Cardiac muscle cell (in vitro differentiated cells and primary cell): Measurements from ENCODE around the gene SLC46A1. TPM values are rescaled to one million over a fixed set of nuclear protein-coding genes. Genes with fewer than 3 reads are reported as not detected.

ENCODE experiments used
- DNase-seq, 2 donors: peaks; one replicate each; pipeline versions ENCODE4 v3.0.0 to v3.0.0-alpha.2; 2010 to 2017; ENCODE audit warnings: low read depth in 1 of 2, low spot score in 1 of 2
- H3K27ac ChIP-seq: fragments of 200-600 bp; sonication (generic); 2 replicates; pipeline ENCODE4 v1.5.1; 2016
- H3K27me3 ChIP-seq: fragments of 200-600 bp; sonication (generic); 2 replicates; pipeline ENCODE4 v1.6.0; 2016; ENCODE audit warnings: control low read depth
- H3K36me3 ChIP-seq: fragments of 200-600 bp; sonication (generic); 2 replicates; pipeline ENCODE4 v1.5.1; 2016; ENCODE audit warnings: control low read depth
- H3K4me1 ChIP-seq: fragments of 200-600 bp; sonication (generic); 2 replicates; pipeline ENCODE4 v1.8.1; 2017; ENCODE audit warnings: low read depth, mild to moderate bottlenecking, mixed run types
- H3K4me3 ChIP-seq: fragments of 200-600 bp; sonication (generic); 2 replicates; pipeline ENCODE4 v1.5.1; 2016; ENCODE audit warnings: mild to moderate bottlenecking
- H3K9me3 ChIP-seq: fragments of 200-600 bp; sonication (generic); 2 replicates; pipeline ENCODE4 v1.5.1; 2017; ENCODE audit warnings: low read depth, mild to moderate bottlenecking, control low read depth
- polyA plus RNA-seq: library from polyadenylated mRNA; unstranded; fragments of >200 nt; fragmentation: Nextera tagmentation; extraction: Ambion mirVana; gene quantifications from 2 replicates; pipeline ENCODE4 v1.2.1, GENCODE V29; 2016
- total RNA-seq: library from RNA; depleted of rRNA; stranded (reverse); fragments of >200 nt; gene quantifications from 2 replicates; pipeline ENCODE4 v1.2.3, GENCODE V29; 2016
- TF ChIP-seq, protein P1 (sequence below): IDR thresholded peaks from 2 replicates; pipeline ENCODE4 v1.5.1; 2012; ENCODE audit warnings: low read depth, mild to moderate bottlenecking, low read length

SLC46A1 gene
- total and polyA plus RNA-seq, 2 experiments from 2014 or later = 8.4 to 11.6 TPM

DNA sequence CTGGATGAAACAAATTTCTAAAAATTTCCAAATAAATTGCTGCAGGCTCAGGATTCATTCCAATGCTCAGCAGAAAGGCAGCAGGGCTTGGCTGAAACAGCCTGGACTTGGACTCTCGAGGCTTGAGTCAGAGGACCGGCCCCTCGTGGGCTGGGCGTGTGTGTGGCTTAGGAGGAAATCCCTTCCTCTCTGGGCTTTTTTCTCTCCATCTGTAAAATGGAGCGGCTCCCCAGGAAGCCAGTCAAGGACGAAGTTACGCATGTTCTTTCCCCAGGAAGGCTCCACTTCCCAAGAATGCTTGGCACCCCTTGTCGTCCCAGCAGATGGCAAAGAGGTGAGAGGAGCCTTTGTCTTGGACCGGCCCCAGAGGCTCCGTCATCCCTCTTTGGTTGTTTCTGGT lies 13.5 kb downstream of the SLC46A1 start:
- Histone ChIP-seq H3K27ac (no peak overlapping the region), H3K4me1 (no peaks in the 10 kb centered on the region), H3K4me3 (no peak overlapping the region), H3K36me3 (no peaks in the 10 kb centered on the region), H3K27me3 (no peaks in the 10 kb centered on the region), H3K9me3 (no peaks in the 10 kb centered on the region)
- TF ChIP-seq, protein P1, sequence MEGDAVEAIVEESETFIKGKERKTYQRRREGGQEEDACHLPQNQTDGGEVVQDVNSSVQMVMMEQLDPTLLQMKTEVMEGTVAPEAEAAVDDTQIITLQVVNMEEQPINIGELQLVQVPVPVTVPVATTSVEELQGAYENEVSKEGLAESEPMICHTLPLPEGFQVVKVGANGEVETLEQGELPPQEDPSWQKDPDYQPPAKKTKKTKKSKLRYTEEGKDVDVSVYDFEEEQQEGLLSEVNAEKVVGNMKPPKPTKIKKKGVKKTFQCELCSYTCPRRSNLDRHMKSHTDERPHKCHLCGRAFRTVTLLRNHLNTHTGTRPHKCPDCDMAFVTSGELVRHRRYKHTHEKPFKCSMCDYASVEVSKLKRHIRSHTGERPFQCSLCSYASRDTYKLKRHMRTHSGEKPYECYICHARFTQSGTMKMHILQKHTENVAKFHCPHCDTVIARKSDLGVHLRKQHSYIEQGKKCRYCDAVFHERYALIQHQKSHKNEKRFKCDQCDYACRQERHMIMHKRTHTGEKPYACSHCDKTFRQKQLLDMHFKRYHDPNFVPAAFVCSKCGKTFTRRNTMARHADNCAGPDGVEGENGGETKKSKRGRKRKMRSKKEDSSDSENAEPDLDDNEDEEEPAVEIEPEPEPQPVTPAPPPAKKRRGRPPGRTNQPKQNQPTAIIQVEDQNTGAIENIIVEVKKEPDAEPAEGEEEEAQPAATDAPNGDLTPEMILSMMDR = no peak
- no peak for DNase-seq

DNA sequence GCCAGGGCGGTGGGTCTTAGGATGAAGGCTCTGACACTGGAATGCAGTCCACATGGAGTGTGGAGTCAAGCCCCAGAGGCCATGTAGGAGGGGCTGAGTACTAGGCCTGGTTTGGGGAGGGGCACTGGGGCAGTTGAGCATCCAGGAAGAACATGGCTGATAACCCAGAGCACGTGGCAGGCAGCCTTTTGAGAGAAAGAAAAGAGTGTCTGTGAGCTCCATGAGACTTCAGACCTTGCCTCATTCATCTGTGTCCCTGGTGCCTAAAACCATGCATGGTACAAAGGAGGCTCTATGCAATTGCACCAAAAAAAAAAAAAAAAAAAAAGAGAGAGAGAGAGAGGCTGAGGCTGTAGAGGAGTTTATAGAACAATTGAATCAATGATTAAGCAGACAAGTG lies 14.6 kb downstream of the SLC46A1 start:
- TF ChIP-seq, protein P1 = no peak
- Histone ChIP-seq H3K9me3 (no peaks in the 10 kb centered on the region), H3K36me3 (no peaks in the 10 kb centered on the region), H3K27ac (no peak overlapping the region), H3K27me3 (peaks cover 5% of the 10 kb centered on the region), H3K4me1 (no peaks in the 10 kb centered on the region), H3K4me3 (no peak overlapping the region)
- DNase-seq = no peak

DNA sequence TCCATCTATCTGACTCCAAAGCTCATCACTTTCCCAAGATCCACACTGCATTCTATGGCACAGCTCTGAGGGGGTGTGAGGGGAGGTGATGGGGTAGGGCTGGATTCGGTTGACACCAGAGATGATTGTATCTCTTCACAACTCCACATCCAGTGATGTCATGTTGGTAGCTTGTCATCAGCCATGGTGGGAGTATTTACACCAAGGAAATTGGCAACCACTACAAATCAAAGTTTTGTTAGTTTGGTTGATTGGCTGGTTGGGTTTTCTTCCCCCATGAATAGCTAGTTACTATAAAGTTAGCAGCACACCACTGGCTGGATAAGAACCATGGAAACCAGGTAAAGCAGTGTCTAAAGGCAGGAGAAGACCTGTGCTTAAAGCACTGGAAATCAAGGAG lies 15.0 kb downstream of the SLC46A1 start:
- Histone ChIP-seq H3K4me3 (no peak overlapping the region), H3K9me3 (no peaks in the 10 kb centered on the region), H3K27ac (no peak overlapping the region), H3K4me1 (no peaks in the 10 kb centered on the region), H3K36me3 (no peaks in the 10 kb centered on the region), H3K27me3 (peaks cover 9% of the 10 kb centered on the region)
- TF ChIP-seq, protein P1 = no peak
- DNase-seq = no peak

DNA sequence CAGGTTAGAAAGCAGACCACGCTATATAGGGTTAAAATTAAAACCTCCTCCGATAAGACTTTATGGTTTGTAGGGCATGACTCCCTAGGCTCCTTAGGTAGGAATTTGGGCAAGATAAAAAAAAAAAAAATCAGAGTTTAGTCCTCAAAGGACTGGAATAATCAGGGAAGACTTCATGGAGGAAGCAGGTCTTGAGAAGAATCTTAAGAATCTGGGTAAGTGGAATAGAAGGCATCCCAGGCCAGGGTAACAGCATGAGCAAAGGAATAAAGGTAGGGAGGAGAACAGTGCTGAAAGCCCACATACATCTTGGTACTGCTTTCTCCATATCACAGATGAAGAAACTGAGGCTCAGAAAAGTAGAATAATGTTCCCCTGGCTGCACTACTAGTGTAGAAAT lies 15.4 kb downstream of the SLC46A1 start:
- H3K9me3 ChIP-seq = no peaks in the 10 kb centered on the region
- H3K27me3 ChIP-seq = peaks cover 14% of the 10 kb centered on the region
- no peaks in the 10 kb centered on the region for H3K36me3 ChIP-seq
- no peak overlapping the region for H3K27ac ChIP-seq
- no peaks in the 10 kb centered on the region for H3K4me1 ChIP-seq
- TF ChIP-seq, protein P1 = no peak
- no peak overlapping the region for H3K4me3 ChIP-seq
- no peak for DNase-seq

DNA sequence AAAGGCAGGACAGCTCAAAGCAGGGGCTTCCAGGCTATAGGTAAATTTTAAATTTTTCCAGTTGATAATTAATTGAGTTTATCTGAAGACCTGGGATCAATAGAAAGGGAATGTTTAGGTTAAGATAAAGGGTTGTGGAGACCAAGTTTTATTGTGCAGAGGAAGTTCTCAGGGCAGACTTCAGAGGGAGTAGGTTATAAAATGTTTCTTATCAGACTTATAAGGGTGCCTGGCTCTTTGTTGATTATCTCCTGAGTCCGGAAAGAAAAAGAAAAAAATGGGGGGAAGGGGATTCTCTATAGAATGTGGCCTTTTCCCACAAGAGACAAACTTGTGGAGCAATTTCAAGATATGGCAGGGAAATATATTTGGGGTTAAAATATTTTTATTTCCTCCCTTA lies 15.9 kb downstream of the SLC46A1 start:
- Histone ChIP-seq H3K4me1 (no peaks in the 10 kb centered on the region), H3K4me3 (no peak overlapping the region), H3K27ac (no peak overlapping the region), H3K27me3 (peaks cover 18% of the 10 kb centered on the region), H3K9me3 (no peaks in the 10 kb centered on the region), H3K36me3 (no peaks in the 10 kb centered on the region)
- TF ChIP-seq, protein P1 = no peak
- no peak for DNase-seq

DNA sequence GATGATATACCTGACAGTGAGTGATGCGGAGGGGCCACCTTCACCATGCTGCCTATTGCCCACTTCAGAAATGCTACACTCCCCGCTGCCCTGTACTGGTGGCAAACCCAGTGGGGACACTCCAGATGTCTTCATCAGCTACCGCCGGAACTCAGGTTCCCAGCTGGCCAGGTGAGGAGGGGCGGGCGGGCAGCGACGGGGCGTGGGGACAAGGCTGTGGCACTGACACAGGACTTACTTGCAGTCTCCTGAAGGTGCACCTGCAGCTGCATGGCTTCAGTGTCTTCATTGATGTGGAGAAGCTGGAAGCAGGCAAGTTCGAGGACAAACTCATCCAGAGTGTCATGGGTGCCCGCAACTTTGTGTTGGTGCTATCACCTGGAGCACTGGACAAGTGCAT lies 17.9 kb downstream of the SLC46A1 start:
- TF ChIP-seq, protein P1 = no peak
- Histone ChIP-seq H3K27ac (no peak overlapping the region), H3K4me1 (no peaks in the 10 kb centered on the region), H3K4me3 (no peak overlapping the region), H3K36me3 (no peaks in the 10 kb centered on the region), H3K27me3 (peaks cover 38% of the 10 kb centered on the region), H3K9me3 (no peaks in the 10 kb centered on the region)
- DNase-seq = no peak
